SU-DHL-6 (cell line): ENCODE measurements around the gene FAM120A.
"Not testable (repeated sequence)": the region's sequence is repeated elsewhere in the genome, so short reads cannot be mapped to it uniquely, and the experiment has no call there.

ENCODE experiments used
- H2AFZ ChIP-seq: fragments of 200-600 bp; sonication (generic); 2 replicates; pipeline ENCODE4 v1.6.1; 2014; ENCODE audit warnings: low read depth, mild to moderate bottlenecking, moderate library complexity, mixed read lengths, antibody characterized with exemption, low read length; ENCODE audit not compliant: severe bottlenecking
- H3F3A ChIP-seq: fragments of 200-600 bp; shearing (Covaris generic); 2 replicates; pipeline ENCODE4 v1.6.0; 2016; ENCODE audit warnings: antibody characterized with exemption, mild to moderate bottlenecking; ENCODE audit not compliant: insufficient read depth
- H3K27ac ChIP-seq: fragments of 200-600 bp; sonication (generic); 2 replicates; pipeline ENCODE4 v1.5.1; 2016; ENCODE audit warnings: low read depth, mild to moderate bottlenecking, low read length, moderate library complexity, mixed read lengths
- H3K27me3 ChIP-seq: fragments of 200-600 bp; sonication (generic), shearing (Covaris generic); 2 replicates; pipeline ENCODE4 v1.6.0; 2014; ENCODE audit warnings: mild to moderate bottlenecking, low read length
- H3K36me3 ChIP-seq: fragments of 200-600 bp; sonication (generic); 2 replicates; pipeline ENCODE4 v1.6.1; 2014; ENCODE audit warnings: mild to moderate bottlenecking, low read length, mixed read lengths
- H3K4me2 ChIP-seq: fragments of 300-600, 200-600 bp; shearing (Covaris generic), sonication (generic); 2 replicates; pipeline ENCODE4 v1.6.0; 2014; ENCODE audit warnings: low read length, low read depth, mild to moderate bottlenecking; ENCODE audit not compliant: poor library complexity, severe bottlenecking
- H3K4me3 ChIP-seq: fragments of 200-600 bp; sonication (generic); 2 replicates; pipeline ENCODE4 v1.5.1; 2014; ENCODE audit warnings: antibody characterized with exemption, low read length, mild to moderate bottlenecking, mixed read lengths; ENCODE audit not compliant: insufficient read depth, poor library complexity, severe bottlenecking
- H3K79me2 ChIP-seq: fragments of 200-600 bp; sonication (generic); 2 replicates; pipeline ENCODE4 v1.6.1; 2014; ENCODE audit warnings: mild to moderate bottlenecking, low read length, moderate library complexity; ENCODE audit not compliant: insufficient read depth
- H3K9ac ChIP-seq: fragments of 200-600 bp; sonication (generic); 2 replicates; pipeline ENCODE4 v1.7.0; 2014; ENCODE audit warnings: mild to moderate bottlenecking, low read length
- H3K9me2 ChIP-seq: fragments of 200-600 bp; sonication (generic); replicated peaks from 2 replicates; pipeline ENCODE4 v1.6.1; 2014; ENCODE audit warnings: low read length; ENCODE audit not compliant: insufficient read depth
- H3K9me3 ChIP-seq: fragments of 200-600 bp; sonication (generic); 2 replicates; pipeline ENCODE4 v1.6.1; 2014; ENCODE audit warnings: low read length, mixed read lengths; ENCODE audit not compliant: insufficient read depth
- H4K20me1 ChIP-seq: fragments of 200-600 bp; sonication (generic); 2 replicates; pipeline ENCODE4 v1.6.1; 2014; ENCODE audit warnings: low read depth, mild to moderate bottlenecking, antibody characterized with exemption, low read length, moderate library complexity, mixed read lengths
- EZH2phosphoT487 ChIP-seq: fragments of 200-600 bp; sonication (generic), shearing (Covaris generic); conservative IDR thresholded peaks from 2 replicates; pipeline ENCODE4 v1.6.1; 2018; ENCODE audit warnings: mild to moderate bottlenecking, antibody characterized with exemption, low read length, moderate library complexity, mixed read lengths
- TF ChIP-seq, protein P1 (sequence below): fragments of 200-600 bp; sonication (generic); IDR thresholded peaks from one replicate; pipeline ENCODE4 v1.5.1; 2017; ENCODE audit warnings: antibody characterized with exemption, mild to moderate bottlenecking, low read length, moderate library complexity; ENCODE audit not compliant: insufficient read depth, poor library complexity, severe bottlenecking

FAM120A gene

DNA sequence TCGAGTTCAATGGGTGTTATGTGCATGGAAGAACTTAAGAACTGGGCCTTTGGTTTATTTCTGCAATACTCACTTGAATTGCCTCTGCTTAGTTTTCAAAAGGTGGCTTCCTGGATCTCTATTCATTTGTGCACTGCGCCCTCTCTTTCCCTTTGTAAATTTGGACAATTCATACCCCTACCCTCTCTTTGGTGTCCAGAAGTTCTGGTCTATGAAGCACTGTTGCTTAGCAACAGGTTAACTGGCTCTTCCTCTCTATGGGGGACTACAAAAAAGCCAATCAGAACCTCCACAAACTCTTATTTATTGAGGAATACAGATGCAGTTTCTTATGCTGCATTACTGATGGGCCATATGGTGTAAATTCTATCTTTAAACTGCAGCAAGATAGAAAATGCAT lies 13.5 kb upstream of the FAM120A start:
- no peak for TF ChIP-seq EZH2phosphoT487
- TF ChIP-seq, protein P1, sequence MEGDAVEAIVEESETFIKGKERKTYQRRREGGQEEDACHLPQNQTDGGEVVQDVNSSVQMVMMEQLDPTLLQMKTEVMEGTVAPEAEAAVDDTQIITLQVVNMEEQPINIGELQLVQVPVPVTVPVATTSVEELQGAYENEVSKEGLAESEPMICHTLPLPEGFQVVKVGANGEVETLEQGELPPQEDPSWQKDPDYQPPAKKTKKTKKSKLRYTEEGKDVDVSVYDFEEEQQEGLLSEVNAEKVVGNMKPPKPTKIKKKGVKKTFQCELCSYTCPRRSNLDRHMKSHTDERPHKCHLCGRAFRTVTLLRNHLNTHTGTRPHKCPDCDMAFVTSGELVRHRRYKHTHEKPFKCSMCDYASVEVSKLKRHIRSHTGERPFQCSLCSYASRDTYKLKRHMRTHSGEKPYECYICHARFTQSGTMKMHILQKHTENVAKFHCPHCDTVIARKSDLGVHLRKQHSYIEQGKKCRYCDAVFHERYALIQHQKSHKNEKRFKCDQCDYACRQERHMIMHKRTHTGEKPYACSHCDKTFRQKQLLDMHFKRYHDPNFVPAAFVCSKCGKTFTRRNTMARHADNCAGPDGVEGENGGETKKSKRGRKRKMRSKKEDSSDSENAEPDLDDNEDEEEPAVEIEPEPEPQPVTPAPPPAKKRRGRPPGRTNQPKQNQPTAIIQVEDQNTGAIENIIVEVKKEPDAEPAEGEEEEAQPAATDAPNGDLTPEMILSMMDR: no peak
- no peaks in the 10 kb centered on the region for H3K36me3 ChIP-seq

DNA sequence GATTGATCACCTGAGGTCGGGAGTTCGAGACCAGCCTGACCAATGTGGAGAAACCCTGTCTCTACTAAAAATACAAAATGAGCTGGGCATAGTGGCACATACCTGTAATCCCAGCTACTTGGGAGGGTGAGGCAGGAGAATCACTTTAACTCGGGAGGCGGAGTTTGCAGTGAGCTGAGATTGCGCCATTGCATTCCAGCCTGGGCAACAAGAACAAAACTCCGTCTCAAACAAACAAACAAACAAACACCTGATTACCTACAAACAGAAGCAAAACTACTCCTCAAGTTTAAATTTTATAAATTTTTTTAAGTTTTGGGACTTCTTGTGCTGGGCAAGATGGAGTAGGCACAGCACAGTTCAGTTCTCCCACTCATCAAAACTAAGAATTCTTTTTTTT lies 12.2 kb upstream of the FAM120A start:
- H3F3A ChIP-seq, H3K27ac ChIP-seq, H3K27me3 ChIP-seq, H3K9me2 ChIP-seq, H3K4me3 ChIP-seq, H3K9ac ChIP-seq, H4K20me1 ChIP-seq, H3K36me3 ChIP-seq, H3K9me3 ChIP-seq, H3K4me2 ChIP-seq, H2AFZ ChIP-seq, H3K79me2 ChIP-seq: not testable (repeated sequence)

More for the DNA sequence above, 13.5 kb upstream of the FAM120A start:
- Histone ChIP-seq H3K9me2 (no peaks in the 10 kb centered on the region), H3K27ac (no peak overlapping the region), H3F3A (no peaks in the 10 kb centered on the region), H3K79me2 (no peaks in the 10 kb centered on the region), H2AFZ (no peak overlapping the region), H3K9me3 (no peaks in the 10 kb centered on the region), H3K4me3 (no peak overlapping the region), H4K20me1 (no peaks in the 10 kb centered on the region), H3K27me3 (no peaks in the 10 kb centered on the region), H3K9ac (no peak overlapping the region), H3K4me2 (no peak overlapping the region)

DNA sequence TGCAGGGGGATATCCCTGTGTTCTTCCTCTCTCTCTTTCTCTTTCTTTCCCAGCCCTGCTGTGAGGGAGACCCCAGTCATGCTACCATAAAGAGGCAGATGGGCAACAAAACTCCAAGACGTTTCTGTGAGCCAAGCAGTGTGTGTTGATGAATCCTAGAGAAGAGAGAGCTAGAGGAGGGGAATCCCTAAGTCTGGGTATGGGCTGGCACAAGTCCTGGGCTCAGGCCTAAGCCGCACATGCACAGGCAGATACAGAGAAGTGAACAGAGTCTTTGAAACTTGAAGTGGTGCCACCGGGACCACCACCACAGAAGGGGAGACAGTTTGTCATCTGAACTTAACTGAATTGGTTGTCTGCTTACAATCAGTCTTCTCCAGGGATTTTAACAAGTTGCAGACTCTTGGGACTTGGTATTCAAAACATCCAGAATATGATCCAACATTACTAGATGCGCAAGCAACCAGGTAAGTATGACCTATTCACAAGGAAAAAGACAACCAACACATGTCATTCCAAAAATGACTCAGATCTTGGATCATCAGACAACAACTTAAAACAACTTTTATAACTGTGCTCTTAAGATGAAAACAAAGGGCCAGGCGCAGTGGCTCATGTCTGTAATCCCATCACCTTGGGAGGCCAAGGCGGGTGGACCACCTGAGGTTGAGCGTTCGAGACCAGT lies 10.4 kb upstream of the FAM120A start:
- H3K9me2 ChIP-seq: no peaks in the 10 kb centered on the region
- H3K4me3 ChIP-seq: no peak overlapping the region
- H3K36me3 ChIP-seq: no peaks in the 10 kb centered on the region
- H3K27ac ChIP-seq: no peak overlapping the region
- H3K9me3 ChIP-seq: no peaks in the 10 kb centered on the region
- TF ChIP-seq, protein P1: no peak
- no peak for TF ChIP-seq EZH2phosphoT487
- no peaks in the 10 kb centered on the region for H3K27me3 ChIP-seq
- H3F3A ChIP-seq: no peaks in the 10 kb centered on the region
- H3K4me2 ChIP-seq: no peak overlapping the region
- no peaks in the 10 kb centered on the region for H4K20me1 ChIP-seq
- H3K9ac ChIP-seq: no peak overlapping the region
- no peaks in the 10 kb centered on the region for H3K79me2 ChIP-seq
- H2AFZ ChIP-seq: no peak overlapping the region

DNA sequence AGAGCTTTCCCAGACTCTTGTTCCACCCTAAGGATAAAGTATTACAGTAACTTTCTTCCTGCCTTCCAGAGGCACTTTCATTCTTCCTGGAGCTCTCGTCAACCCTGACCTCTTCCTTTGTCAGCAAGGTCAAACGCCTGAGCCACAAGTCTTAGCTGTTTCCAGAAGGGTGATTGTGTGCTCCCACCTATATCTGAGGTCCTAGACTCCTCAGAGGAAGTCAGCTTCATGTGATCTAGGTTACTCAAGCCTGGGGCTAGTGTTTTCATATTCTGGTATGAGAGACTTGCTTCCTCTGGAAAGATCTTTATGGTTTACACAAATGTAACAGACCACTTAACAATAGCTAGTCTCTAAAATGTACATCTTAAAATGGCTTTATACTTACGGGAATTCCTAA lies 5.4 kb upstream of the FAM120A start:
- no peaks in the 10 kb centered on the region for H4K20me1 ChIP-seq
- no peaks in the 10 kb centered on the region for H3K9me2 ChIP-seq
- peaks cover 11% of the 10 kb centered on the region for H3K79me2 ChIP-seq
- H3K4me3 ChIP-seq: no peak overlapping the region
- TF ChIP-seq, protein P1: no peak
- no peak for TF ChIP-seq EZH2phosphoT487
- H3F3A ChIP-seq: no peaks in the 10 kb centered on the region
- H3K4me2 ChIP-seq: no peak overlapping the region
- no peak overlapping the region for H3K27ac ChIP-seq
- H3K9ac ChIP-seq: no peak overlapping the region
- H2AFZ ChIP-seq: no peak overlapping the region
- no peaks in the 10 kb centered on the region for H3K27me3 ChIP-seq
- H3K36me3 ChIP-seq: peaks cover 12% of the 10 kb centered on the region; the same call in 1 of the 2 replicates
- no peaks in the 10 kb centered on the region for H3K9me3 ChIP-seq
